Stomach (tissue), 9 donors: ENCODE results near the gene NEU2. TPM values are rescaled to one million over a fixed set of nuclear protein-coding genes. Genes with fewer than 3 reads are reported as not detected.

ENCODE experiments used
- DNase-seq, 2 donors: peaks; one replicate each; pipeline versions ENCODE4 v3.0.0 to v3.0.0-alpha.2; 2013 to 2019
- H3K27ac ChIP-seq, 5 donors: fragments of 200-600 bp in 4 of 5; sonication (generic) in 4 of 5; one replicate each; pipeline ENCODE4 v1.5.1; 2013 to 2019; ENCODE audit warnings: mild to moderate bottlenecking in 1 of 5, moderate library complexity in 1 of 5
- H3K27me3 ChIP-seq, 3 donors: fragments of 200-600 bp; sonication (generic); one replicate each; pipeline ENCODE4 v1.5.1; 2017 to 2019; ENCODE audit warnings: mixed run types in 1 of 3
- H3K36me3 ChIP-seq, 4 donors: fragments of 200-600 bp; sonication (generic); 1 replicate in 3 of 4; 2 replicates in 1 of 4; pipeline ENCODE4 v1.5.1; 2016 to 2019
- H3K4me1 ChIP-seq, 4 donors: fragments of 200-600 bp; sonication (generic); one replicate each; pipeline ENCODE4 v1.5.1; 2016 to 2019
- H3K4me3 ChIP-seq, 4 donors: fragments of 200-600 bp; sonication (generic) in 3 of 4; one replicate each; pipeline ENCODE4 v1.5.1; 2016 to 2019; ENCODE audit warnings: mild to moderate bottlenecking in 1 of 4
- H3K9me3 ChIP-seq, 4 donors: fragments of 200-600 bp; sonication (generic); one replicate each; pipeline ENCODE4 v1.5.1; 2016 to 2019
- CTCF ChIP-seq, 7 experiments: fragments of 450-650 bp in 4 of 7; fragments of 200-600 bp in 3 of 7; sonication (generic) in 3 of 7; IDR thresholded peaks; one replicate each; pipeline ENCODE4 v1.5.1; 2016 to 2019; ENCODE audit warnings: antibody characterized with exemption in 7 of 7, control low read depth in 2 of 7, mild to moderate bottlenecking in 1 of 7
- EP300 ChIP-seq: sonication (generic); formaldehyde crosslinking; IDR thresholded peaks from one replicate; pipeline ENCODE4 v1.6.1; 2017; ENCODE audit warnings: antibody characterized with exemption
- POLR2A ChIP-seq, 4 donors: fragments of 450-650 bp; IDR thresholded peaks; one replicate each; pipeline ENCODE4 v1.6.1; 2016; ENCODE audit warnings: antibody characterized with exemption in 4 of 4, control low read depth in 2 of 4, mild to moderate bottlenecking in 1 of 4, moderate library complexity in 1 of 4
- POLR2AphosphoS5 ChIP-seq, 3 donors: sonication (generic); formaldehyde crosslinking; IDR thresholded peaks; one replicate each; pipeline ENCODE4 v1.6.1; 2016; ENCODE audit warnings: antibody characterized with exemption in 3 of 3
- WGBS, 5 donors: extraction: QIAGEN DNeasy Blood & Tissue Kit in 3 of 5; methylation state at CpG; one replicate each; pipeline versions ENCODE4 v1.1.5 to v1.1.7; 2013 to 2018; 5-methylcytosine and 5-hydroxymethylcytosine counted together
- intact Hi-C: fragments of 100-400 bp; cut with DNase I; formaldehyde crosslinking; loops from one replicate; pipeline ENCODE4 v1.15.1; 2023; ENCODE audit warnings: low total_unique reads
- polyA plus RNA-seq, 3 donors: library from polyadenylated mRNA; stranded (reverse); fragments of 200-250 nt; gene quantifications; one replicate each; pipeline ENCODE4 v1.2.3, GENCODE V29; 2013
- total RNA-seq, 5 donors: library from RNA; depleted of rRNA; stranded (reverse); fragments of >200 nt; gene quantifications; one replicate each; pipeline versions ENCODE4 v1.1.0 to v1.2.3, GENCODE V29; 2014 to 2016
- donor health status: healthy with polysubstance abuse.
- donor health status: Bipolar disorder and iron deficiency.
- donor health status: healthy.

NEU2 gene
- total and polyA plus RNA-seq, 8 donors: not detected

- 83 to 88% (median 86%) methylated on average over 9 of the region's 9 CpGs for WGBS, 5 donors
- H3K27ac ChIP-seq: no peak overlapping the region
- intact Hi-C loops: no loop called here
- H3K4me3 ChIP-seq: no peak overlapping the region
- no peak for TF ChIP-seq POLR2AphosphoS5 (IDR thresholded peaks at IDR 0.05)
- no peak for TF ChIP-seq POLR2A (IDR thresholded peaks at IDR 0.05)
- TF ChIP-seq CTCF (IDR thresholded peaks at IDR 0.05): no peak
- no peak for TF ChIP-seq EP300
- no peak for DNase-seq
- no peaks in the 10 kb centered on the region for H3K36me3 ChIP-seq
- H3K4me1 ChIP-seq: no peaks in the 10 kb centered on the region
- no peaks in the 10 kb centered on the region for H3K9me3 ChIP-seq
- peaks cover 0 to 12% (median 0%) of the 10 kb centered on the region in 3 donors for H3K27me3 ChIP-seq
These were observed 10.1 kb downstream of the NEU2 start for GRCh38 chr2:233042549-233042948.

GRCh38 chr2:233044974-233045605, 12.6 kb downstream of the NEU2 start:
- no peak overlapping the region for H3K4me3 ChIP-seq

GRCh38 chr2:233047206-233047605, 14.7 kb downstream of the NEU2 start:
- 92 to 98% (median 95%) methylated on average over 3 of the region's 3 CpGs for WGBS, 5 donors
- intact Hi-C loops: no loop called here
- TF ChIP-seq POLR2AphosphoS5 (IDR thresholded peaks at IDR 0.05): no peak
- TF ChIP-seq POLR2A (IDR thresholded peaks at IDR 0.05): no peak
- TF ChIP-seq EP300: no peak
- no peak for TF ChIP-seq CTCF (IDR thresholded peaks at IDR 0.05)

More at GRCh38 chr2:233044974-233045605, 12.6 kb downstream of the NEU2 start:
- H3K27ac ChIP-seq: no peak overlapping the region
- 85 to 89% (median 88%) methylated on average over 9 of the region's 9 CpGs for WGBS, 5 donors
- no peak for DNase-seq
- H3K4me1 ChIP-seq: no peaks in the 10 kb centered on the region
- no peaks in the 10 kb centered on the region for H3K9me3 ChIP-seq
- intact Hi-C loops: no loop called here
- peaks cover 0 to 9% (median 0%) of the 10 kb centered on the region in 3 donors for H3K27me3 ChIP-seq
- no peaks in the 10 kb centered on the region for H3K36me3 ChIP-seq
- TF ChIP-seq EP300 (no peak), POLR2AphosphoS5 (IDR thresholded peaks at IDR 0.05) (no peak), CTCF (IDR thresholded peaks at IDR 0.05) (no peak), POLR2A (IDR thresholded peaks at IDR 0.05) (no peak)

GRCh38 chr2:233047667-233048066, 15.2 kb downstream of the NEU2 start:
- peaks cover 0 to 7% (median 0%) of the 10 kb centered on the region in 4 donors for H3K4me1 ChIP-seq
- H3K27me3 ChIP-seq: peaks cover 0 to 13% (median 0%) of the 10 kb centered on the region in 3 donors
- H3K9me3 ChIP-seq: no peaks in the 10 kb centered on the region
- no peak overlapping the region for H3K4me3 ChIP-seq
- 80 to 94% (median 83%) methylated on average over 9 of the region's 9 CpGs for WGBS, 5 donors
- TF ChIP-seq POLR2A (IDR thresholded peaks at IDR 0.05): no peak
- TF ChIP-seq CTCF (IDR thresholded peaks at IDR 0.05): no peak
- TF ChIP-seq EP300: no peak
- TF ChIP-seq POLR2AphosphoS5 (IDR thresholded peaks at IDR 0.05): no peak
- intact Hi-C loops: no loop called here
- H3K36me3 ChIP-seq: no peaks in the 10 kb centered on the region
- DNase-seq: no peak
- no peak overlapping the region for H3K27ac ChIP-seq

More at GRCh38 chr2:233047206-233047605, 14.7 kb downstream of the NEU2 start:
- Histone ChIP-seq H3K4me1 (peaks cover 0 to 7% (median 0%) of the 10 kb centered on the region in 4 donors), H3K4me3 (no peak overlapping the region), H3K27ac (no peak overlapping the region), H3K27me3 (peaks cover 0 to 13% (median 0%) of the 10 kb centered on the region in 3 donors), H3K36me3 (no peaks in the 10 kb centered on the region), H3K9me3 (no peaks in the 10 kb centered on the region)
- no peak for DNase-seq
